HepG2 (cell line): ENCODE data around the gene PAFAH1B1. TPM values are rescaled to one million over a fixed set of nuclear protein-coding genes. Genes with fewer than 3 reads are reported as not detected.
A peak's percentile ranks its signal among the peaks of the same experiment; 100 is the strongest.

Experiments used
- ERF ChIP-seq: IDR thresholded peaks from 2 replicates; pipeline ENCODE4 v1.6.1; 2018; ENCODE audit warnings: missing biosample characterization, missing genetic modification reagents
- FOXO4 ChIP-seq: sonication (generic); formaldehyde crosslinking; conservative IDR thresholded peaks from 2 replicates; pipeline ENCODE4 v1.8.1; 2023; ENCODE audit warnings: missing genetic modification reagents
- HOMEZ ChIP-seq: IDR thresholded peaks from 2 replicates; pipeline ENCODE4 v1.6.1; 2016; ENCODE audit warnings: low read depth
- ISL2 ChIP-seq: sonication (generic); formaldehyde crosslinking; IDR thresholded peaks from 2 replicates; pipeline ENCODE4 v1.5.0; 2020; ENCODE audit warnings: missing genetic modification reagents
- MAFK ChIP-seq, 2 experiments: IDR thresholded peaks in 1 of 2; conservative IDR thresholded peaks in 1 of 2; 2 replicates each; pipeline ENCODE4 v1.6.1; 2011; ENCODE audit warnings: improper control_type of control experiment in 2 of 2, low read length in 2 of 2
- NR0B2 ChIP-seq: sonication (generic); formaldehyde crosslinking; IDR thresholded peaks from 2 replicates; pipeline ENCODE4 v1.4.0; 2020; ENCODE audit warnings: mild to moderate bottlenecking, missing genetic modification reagents
- PITX1 ChIP-seq: sonication (generic); formaldehyde crosslinking; IDR thresholded peaks from 2 replicates; pipeline ENCODE4 v1.5.1; 2020; ENCODE audit warnings: mild to moderate bottlenecking, missing genetic modification reagents
- RBFOX2 ChIP-seq: fragments of 200-400 bp; formaldehyde crosslinking; IDR thresholded peaks from 2 replicates; pipeline ENCODE4 v1.6.1; 2017; ENCODE audit warnings: low read depth, mild to moderate bottlenecking, low read length
- RXRB ChIP-seq: IDR thresholded peaks from 2 replicates; pipeline ENCODE4 v1.6.1; 2016; ENCODE audit warnings: borderline replicate concordance, missing genetic modification reagents, missing compliant biosample characterization
- ZBTB43 ChIP-seq: sonication (generic); formaldehyde crosslinking; conservative IDR thresholded peaks from 2 replicates; pipeline ENCODE4 v1.4.0; 2020; ENCODE audit warnings: missing genetic modification reagents
- ZMAT3 ChIP-seq: sonication (generic); formaldehyde crosslinking; conservative IDR thresholded peaks from 2 replicates; pipeline ENCODE4 v1.7.0; 2021; ENCODE audit warnings: missing genetic modification reagents
- ZMYM4 ChIP-seq: sonication (generic); formaldehyde crosslinking; IDR thresholded peaks from 2 replicates; pipeline ENCODE4 v1.8.1; 2023; ENCODE audit warnings: mild to moderate bottlenecking, missing genetic modification reagents
- ZNF10 ChIP-seq: sonication (generic); formaldehyde crosslinking; IDR thresholded peaks from 2 replicates; pipeline ENCODE4 v1.4.0; 2020; ENCODE audit warnings: mild to moderate bottlenecking, low read depth, missing genetic modification reagents, borderline replicate concordance
- ZNF460 ChIP-seq: sonication (generic); formaldehyde crosslinking; IDR thresholded peaks from 2 replicates; pipeline ENCODE4 v1.5.1; 2020; ENCODE audit warnings: missing genetic modification reagents, mild to moderate bottlenecking, borderline replicate concordance
- ZNF512B ChIP-seq: sonication (generic); formaldehyde crosslinking; IDR thresholded peaks from 2 replicates; pipeline ENCODE4 v1.5.1; 2020; ENCODE audit warnings: missing genetic modification reagents, mild to moderate bottlenecking, borderline replicate concordance
- ZNF598 ChIP-seq: sonication (generic); formaldehyde crosslinking; IDR thresholded peaks from 2 replicates; pipeline ENCODE4 v1.5.1; 2020; ENCODE audit warnings: mild to moderate bottlenecking, missing genetic modification reagents, borderline replicate concordance
- ZNF605 ChIP-seq: sonication (generic); formaldehyde crosslinking; IDR thresholded peaks from 2 replicates; pipeline ENCODE4 v1.8.0; 2022; ENCODE audit warnings: mild to moderate bottlenecking, missing genetic modification reagents
- ZNF660 ChIP-seq: sonication (generic); formaldehyde crosslinking; IDR thresholded peaks from 2 replicates; pipeline ENCODE4 v1.5.1; 2020; ENCODE audit warnings: mild to moderate bottlenecking, low read depth, missing genetic modification reagents, borderline replicate concordance
- ZNF747 ChIP-seq: sonication (generic); formaldehyde crosslinking; IDR thresholded peaks from 2 replicates; pipeline ENCODE4 v1.8.1; 2023; ENCODE audit warnings: missing genetic modification reagents, mild to moderate bottlenecking, borderline replicate concordance
- ZNF781 ChIP-seq: sonication (generic); formaldehyde crosslinking; IDR thresholded peaks from 2 replicates; pipeline ENCODE4 v1.5.1; 2020; ENCODE audit warnings: borderline replicate concordance, mild to moderate bottlenecking, missing genetic modification reagents; ENCODE audit errors: not compliant biosample characterization
- ZZZ3 ChIP-seq: sonication (generic); formaldehyde crosslinking; IDR thresholded peaks from 2 replicates; pipeline ENCODE4 v1.4.0; 2020; ENCODE audit warnings: missing genetic modification reagents, mild to moderate bottlenecking, borderline replicate concordance
- polyA plus RNA-seq, 8 experiments: library from polyadenylated mRNA; depleted of rRNA in 3 of 8; stranded (reverse) in 7 of 8; unstranded in 1 of 8; fragments of >200 nt; fragmentation: Illumina TruSeq in 4 of 8; extraction: Trizol in 4 of 8; gene quantifications; 2 replicates each; pipeline versions ENCODE4 v1.2.1 to v1.2.3, GENCODE V29; 2011 to 2016; ENCODE audit warnings: low read depth in 4 of 8, missing spikeins in 1 of 8, mixed read lengths in 1 of 8; ENCODE audit not compliant: insufficient read depth in 1 of 8
- total RNA-seq, 5 experiments: library from RNA; depleted of rRNA; stranded (reverse); fragments of >200 nt; fragmentation: Illumina TruSeq; extraction: Trizol; gene quantifications; 2 replicates each; pipeline ENCODE4 v1.2.3, GENCODE V29; 2016; ENCODE audit warnings: low read depth in 1 of 5

Gene PAFAH1B1
- total and polyA plus RNA-seq, 2 of the 13 experiments (the other 11 are each of a cell fraction or from before 2014, with no cell fraction given) = 46.0 to 64.9 TPM

- peak; percentile 92 for TF ChIP-seq ZMAT3 (CRISPR knock-in tag)
- peak; percentile 63; the same call in 1 of the 2 replicates for TF ChIP-seq ZBTB43 (CRISPR knock-in tag)
- no peak for TF ChIP-seq PITX1 (CRISPR knock-in tag)
- no peak for TF ChIP-seq ZNF781
- TF ChIP-seq ZNF598 = no peak
- peak; percentile 58; the same call in 1 of the 2 replicates for TF ChIP-seq ZNF605 (CRISPR knock-in tag)
- TF ChIP-seq ZMYM4 (CRISPR knock-in tag) = peak; percentile 81
- no peak for TF ChIP-seq ZNF660 (CRISPR knock-in tag)
- 0 out of 2 replicates have a peak, but pooled peaks have one; percentile 76 for TF ChIP-seq FOXO4 (CRISPR knock-in tag)
- no peak for TF ChIP-seq MAFK (conservative IDR thresholded peaks at IDR 0.05 in 1 of 2, IDR thresholded peaks at IDR 0.05 in 1 of 2; ENCODE audit: low read length in 2 of 2)
- TF ChIP-seq ZZZ3 (CRISPR knock-in tag) = peak; percentile 79
- TF ChIP-seq HOMEZ (CRISPR knock-in tag) = no peak
- TF ChIP-seq ZNF747 (CRISPR knock-in tag) = 0 out of 2 replicates have a peak, but pooled peaks have one; percentile 34
- peak; percentile 88 for TF ChIP-seq RBFOX2
- TF ChIP-seq ISL2 (CRISPR knock-in tag) = 0 out of 2 replicates have a peak, but pooled peaks have one; percentile 48
- no peak for TF ChIP-seq ZNF512B
- TF ChIP-seq ERF (CRISPR knock-in tag) = peak; percentile 83
- TF ChIP-seq NR0B2 (CRISPR knock-in tag) = peak; percentile 92; the same call in 1 of the 2 replicates
- TF ChIP-seq ZNF10 (CRISPR knock-in tag) = no peak
- 0 out of 2 replicates have a peak, but pooled peaks have one; percentile 31 for TF ChIP-seq ZNF460 (CRISPR knock-in tag)
- TF ChIP-seq RXRB (CRISPR knock-in tag) = peak; percentile 77
Measured at GRCh38 chr17:2711608-2712299, 118.3 kb downstream of the PAFAH1B1 start, which contains the start of gene CLUH (continued).
